Stimulated activated CD4-positive, alpha-beta T cell treated with anti-CD3 and anti-CD28 coated beads, Interleukin-15, amount 100 ng/mL, for 1 hour (primary cell): ENCODE data around the gene NTSR1.

ENCODE experiments used
- DNase-seq, 2 donors: peaks; one replicate each; pipeline ENCODE4 v3.0.0-alpha.2; 2020; ENCODE audit warnings: low read depth in 1 of 2, low spot score in 1 of 2

NTSR1 gene

DNA sequence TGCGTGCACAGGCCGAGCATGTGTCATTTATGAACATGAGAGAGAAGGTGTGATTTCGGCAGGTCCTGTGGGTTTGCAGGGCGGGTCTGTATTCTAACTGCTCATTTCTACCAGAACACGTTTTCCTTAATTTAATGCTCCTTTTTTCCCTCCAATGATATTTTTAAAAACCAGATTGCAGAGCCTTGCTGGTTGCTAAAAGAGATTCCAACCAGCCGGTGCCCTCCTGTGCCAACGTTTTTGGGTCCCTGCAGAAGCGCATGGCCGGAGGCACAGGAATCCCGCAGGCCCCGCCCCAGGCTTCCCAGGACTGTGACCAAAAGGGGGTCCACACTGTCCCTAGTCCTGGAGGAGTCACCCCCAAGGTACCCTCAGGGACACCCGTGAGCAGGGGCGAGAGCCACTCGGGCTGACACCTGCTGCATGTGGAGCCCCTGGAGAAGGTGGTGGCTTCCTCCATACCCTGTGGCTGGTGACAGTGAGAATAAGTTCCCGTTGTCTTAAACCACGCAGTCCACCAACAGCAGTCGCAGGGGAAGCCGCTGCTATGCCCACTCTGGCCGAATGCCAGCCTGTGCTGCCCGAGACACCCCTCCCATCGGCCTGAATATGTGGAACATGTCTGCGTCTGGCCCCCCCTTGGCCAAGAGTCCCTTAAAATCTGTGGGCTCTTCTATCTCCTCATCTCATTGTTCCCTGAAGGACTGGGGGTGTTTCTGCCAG lies 15.7 kb upstream of the NTSR1 start:
- no peak for DNase-seq

DNA sequence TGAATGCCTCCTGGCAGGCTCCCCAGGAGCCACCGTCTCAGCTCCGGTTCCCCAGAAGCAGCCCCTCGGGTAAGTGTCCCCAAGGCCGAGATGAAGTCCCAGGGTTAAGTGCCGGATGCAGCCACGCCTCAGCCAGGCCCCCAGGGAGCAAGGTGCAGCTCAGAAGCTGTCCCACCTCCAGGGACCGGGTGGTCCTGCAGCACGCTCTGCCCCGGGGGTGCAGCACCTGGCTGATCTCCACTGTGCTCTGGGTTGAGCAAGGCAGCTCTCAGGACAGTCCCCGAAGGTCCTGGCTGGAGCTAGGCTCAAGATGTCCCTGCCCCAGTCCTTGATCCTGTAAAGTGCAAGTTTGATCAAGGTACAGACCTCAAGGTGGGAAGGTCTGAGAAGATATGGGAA lies 15.1 kb upstream of the NTSR1 start:
- DNase-seq: no peak

DNA sequence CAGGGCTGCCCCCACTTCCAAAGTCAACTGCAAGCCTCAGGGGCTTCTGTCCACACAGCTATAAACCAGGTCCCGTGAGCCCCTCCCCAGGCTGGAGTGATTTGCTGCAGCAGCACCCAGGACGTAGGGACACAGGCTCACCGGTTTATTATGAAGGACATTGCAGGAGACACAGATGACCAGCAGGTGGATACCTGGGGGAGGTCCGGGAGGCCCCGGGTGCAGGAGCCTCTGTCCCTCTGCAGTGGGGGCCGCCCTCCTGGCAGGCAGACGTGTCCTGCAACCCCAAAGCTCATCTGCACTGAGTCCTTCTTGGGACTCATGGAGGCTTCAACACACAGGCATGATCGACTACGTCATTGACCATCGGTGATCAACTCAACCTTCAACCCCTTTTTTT lies 14.5 kb upstream of the NTSR1 start:
- DNase-seq: no peak

DNA sequence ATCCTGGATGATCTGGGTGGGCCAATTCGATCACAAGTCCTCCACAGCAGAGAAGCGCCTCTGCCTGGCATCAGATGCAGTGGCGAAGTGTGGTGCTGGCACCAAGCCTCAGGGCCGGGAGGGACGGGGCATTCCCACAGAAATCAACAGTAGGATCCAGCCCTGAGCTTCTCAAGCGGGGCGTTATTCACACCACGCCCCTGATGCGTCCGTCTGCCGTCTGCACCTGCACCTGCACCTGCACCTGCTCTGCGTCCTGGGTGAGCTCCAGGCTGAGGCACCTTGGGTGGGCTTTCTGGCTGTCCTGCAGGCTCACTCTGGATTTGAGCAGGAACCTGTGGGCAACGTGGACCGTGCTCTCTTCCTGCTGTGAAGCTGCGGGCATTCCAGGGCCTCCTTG lies 13.8 kb upstream of the NTSR1 start:
- no peak for DNase-seq

DNA sequence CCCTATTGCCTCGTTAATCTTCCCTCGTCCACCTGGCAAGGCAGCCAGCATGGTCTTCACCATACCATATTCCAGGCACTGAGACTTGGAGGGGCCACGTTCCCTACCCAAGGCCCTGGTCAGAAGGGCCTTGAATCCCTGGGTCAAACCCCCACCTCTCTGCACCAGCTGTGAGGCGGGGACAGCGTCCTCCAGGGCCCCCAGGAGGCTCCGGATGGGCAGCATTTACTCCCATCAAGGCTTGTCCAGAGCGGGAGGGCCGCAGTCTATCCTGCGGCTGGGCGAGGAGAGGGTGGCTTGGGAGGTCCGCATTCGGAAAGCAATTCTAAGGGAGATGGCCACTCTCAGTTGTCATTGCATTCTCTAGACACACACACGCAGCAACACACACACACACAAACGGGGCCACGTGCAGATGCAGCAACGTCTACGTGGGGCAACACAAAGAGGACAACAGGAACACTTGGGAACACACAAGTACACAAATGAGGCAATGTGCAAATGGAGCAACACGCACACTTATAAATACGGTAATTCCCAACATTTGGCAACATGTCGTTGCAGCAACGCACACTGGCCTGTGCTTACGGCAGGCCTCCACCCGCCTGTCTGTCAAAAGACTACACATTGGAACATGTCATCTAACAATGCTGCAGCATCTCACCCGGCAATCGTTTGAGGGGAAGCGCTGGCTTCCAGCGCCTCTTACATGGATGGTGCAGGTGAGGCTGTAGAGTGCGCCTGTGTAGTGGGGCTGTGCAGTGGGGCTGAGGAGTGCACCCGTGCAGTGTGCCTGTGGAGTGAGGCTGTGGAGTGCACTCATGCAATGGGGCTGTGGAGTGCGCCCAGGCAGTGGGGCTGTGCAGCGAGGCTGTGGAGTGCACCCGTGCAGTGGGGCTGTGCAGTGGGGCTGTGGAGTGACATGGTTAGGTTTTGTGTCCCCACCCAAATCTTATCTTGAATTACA lies 12.9 kb upstream of the NTSR1 start:
- no peak for DNase-seq

DNA sequence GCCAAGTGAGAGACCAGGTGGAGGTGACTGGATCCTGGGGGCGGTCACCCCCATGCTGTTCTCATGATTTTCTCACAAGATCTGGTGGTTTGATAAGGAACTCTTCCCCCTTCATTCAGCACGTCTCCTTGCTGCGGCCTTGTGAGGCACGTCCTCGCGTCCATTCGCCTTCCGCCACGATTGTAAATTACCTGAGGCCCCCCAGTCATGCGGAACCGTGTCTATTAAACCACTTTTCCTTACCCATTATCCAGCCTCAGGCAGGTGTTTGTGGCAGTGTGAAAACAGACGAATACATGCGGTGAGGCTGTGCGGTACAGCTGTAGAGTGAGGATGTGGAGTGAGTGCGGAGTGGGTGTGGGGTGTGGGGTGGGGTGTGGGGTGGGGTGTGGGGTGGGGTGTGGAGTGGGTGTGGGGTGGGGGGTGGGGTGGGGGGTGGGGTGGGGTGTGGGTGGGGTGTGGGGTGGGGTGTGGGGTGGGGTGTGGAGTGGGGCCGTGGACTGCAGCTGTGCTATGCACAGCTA lies 12.1 kb upstream of the NTSR1 start:
- no peak for DNase-seq

DNA sequence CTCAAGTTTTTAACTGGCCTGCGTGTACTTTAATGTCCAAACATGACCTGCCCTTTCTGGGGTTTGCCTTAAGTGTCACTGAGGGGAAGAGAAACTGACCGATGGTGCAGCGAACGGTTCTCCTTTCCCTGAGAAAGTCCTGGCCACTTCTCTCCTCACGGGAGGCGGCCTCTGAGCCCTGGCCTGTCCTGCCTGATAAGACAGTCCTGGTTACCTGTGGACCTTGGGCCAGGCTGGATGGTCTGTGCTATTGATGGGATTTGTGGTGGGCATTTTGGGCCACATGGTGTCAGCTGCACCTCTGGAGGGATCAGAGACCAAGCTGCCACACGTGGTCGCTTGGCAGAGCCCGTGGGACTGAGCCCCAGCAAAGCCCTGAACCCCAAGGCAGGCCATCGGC lies 11.6 kb upstream of the NTSR1 start:
- no peak for DNase-seq

DNA sequence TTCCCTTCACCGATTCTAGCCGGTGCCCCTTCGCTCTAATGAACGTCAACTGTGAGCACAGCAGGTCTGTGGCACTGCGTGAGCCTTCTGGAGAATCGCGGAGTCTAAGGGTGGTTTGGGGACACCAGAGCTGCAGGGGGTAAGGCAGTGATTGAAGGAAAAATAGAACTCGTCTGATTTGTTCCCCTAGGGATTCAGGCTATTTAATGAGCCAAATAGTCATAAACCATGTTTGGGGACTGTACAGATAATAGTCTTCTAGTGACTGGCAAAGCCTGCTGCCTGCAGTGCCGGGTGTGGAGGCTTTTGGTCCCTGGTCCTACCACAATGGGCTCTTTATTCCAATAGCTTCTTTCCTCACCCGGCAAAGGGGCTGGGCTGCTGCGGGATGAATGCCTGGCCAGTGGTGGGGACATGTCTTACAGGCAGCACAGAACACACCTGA lies 11.1 kb upstream of the NTSR1 start:
- no peak for DNase-seq

DNA sequence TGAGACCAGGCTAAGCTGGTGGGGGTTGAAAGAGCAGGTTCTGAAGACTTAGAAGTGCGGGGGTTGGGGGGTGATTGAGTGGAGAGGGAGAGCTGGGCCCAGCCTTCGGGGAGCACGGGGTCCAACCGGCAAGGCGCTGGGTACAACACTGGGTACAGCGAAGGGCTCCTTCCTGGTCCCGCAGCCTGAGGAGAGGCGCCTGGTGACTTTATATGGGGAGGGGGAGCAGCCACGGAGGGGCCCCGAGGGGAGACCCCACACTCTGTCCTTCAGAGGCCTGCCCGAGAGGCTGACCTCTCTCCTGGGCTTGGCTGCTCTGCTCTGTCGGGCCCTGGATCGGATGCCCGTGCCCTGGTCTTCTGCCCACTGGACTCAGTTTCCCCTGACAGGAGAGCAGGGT lies 10.4 kb upstream of the NTSR1 start:
- no peak for DNase-seq

DNA sequence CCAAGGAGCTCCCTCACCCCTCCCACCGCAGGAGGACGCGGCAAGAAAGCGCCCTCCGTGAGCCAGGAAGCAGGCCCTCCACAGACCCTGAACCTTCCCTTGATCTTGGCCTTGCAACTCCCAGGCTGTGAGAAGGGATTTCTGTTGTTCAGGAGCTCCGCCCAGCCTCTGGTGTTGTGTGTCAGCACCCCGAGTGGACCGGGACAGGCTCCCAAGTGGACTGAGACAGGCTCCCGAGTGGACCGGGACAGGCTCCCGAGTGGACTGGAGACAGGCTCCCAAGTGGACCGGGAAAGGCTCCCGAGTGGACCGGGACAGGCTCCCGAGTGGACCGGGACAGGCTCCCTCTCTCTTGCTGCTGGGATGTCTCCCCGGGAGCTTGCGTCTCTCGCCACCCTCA lies 9.3 kb upstream of the NTSR1 start:
- no peak for DNase-seq

DNA sequence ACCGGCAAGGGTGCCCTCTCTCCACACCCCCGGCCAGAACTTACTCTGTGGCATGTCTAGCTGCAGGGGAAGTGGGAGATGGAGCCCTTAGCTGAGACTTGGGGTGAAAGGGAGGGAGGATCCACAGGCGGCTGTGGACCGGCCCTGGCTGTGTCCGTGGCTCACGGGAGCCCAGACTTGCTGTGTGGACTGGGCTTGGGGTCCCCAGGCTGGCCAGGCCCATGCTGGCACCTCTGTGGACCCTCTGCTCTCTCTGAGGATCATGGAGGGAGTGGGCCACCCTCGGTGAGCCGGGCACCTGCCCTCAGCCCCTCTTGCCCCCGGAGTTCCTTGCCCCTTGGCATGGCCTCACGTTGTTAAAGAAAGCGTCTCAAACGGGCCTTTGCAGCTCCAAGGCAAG lies 8.9 kb upstream of the NTSR1 start:
- DNase-seq: no peak

DNA sequence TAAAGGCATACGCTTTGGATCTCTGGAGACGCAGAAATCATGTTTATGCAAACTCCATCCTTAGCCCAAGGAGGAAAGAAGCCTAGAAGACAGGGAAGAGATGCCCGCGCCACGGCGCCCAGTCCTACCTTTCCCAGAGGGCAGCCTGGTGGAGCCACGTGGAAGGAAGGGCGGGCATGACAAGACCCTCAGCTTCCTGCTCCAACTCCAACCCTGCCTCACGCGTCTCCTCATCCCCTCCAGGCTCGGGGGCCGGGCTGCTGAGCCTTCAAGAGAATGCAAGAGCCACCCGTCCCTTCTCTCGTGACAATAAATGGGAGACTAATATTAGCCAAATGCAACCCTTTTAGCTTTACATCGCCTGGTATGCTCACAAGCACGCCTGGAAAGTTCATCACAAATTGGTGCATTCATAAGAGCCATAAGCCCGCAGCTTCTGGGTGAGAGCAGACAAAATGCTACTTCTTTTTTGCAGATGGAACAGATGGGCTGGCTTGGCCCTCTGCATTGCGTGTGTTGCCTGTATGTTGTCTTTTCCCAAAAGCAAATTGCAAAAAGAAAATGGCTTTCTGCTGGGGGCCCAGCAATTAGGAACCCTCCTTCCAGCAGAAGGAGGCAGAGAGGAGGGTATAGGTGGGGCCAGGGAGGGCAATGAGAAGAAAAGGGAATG lies 8.2 kb upstream of the NTSR1 start:
- DNase-seq: no peak

DNA sequence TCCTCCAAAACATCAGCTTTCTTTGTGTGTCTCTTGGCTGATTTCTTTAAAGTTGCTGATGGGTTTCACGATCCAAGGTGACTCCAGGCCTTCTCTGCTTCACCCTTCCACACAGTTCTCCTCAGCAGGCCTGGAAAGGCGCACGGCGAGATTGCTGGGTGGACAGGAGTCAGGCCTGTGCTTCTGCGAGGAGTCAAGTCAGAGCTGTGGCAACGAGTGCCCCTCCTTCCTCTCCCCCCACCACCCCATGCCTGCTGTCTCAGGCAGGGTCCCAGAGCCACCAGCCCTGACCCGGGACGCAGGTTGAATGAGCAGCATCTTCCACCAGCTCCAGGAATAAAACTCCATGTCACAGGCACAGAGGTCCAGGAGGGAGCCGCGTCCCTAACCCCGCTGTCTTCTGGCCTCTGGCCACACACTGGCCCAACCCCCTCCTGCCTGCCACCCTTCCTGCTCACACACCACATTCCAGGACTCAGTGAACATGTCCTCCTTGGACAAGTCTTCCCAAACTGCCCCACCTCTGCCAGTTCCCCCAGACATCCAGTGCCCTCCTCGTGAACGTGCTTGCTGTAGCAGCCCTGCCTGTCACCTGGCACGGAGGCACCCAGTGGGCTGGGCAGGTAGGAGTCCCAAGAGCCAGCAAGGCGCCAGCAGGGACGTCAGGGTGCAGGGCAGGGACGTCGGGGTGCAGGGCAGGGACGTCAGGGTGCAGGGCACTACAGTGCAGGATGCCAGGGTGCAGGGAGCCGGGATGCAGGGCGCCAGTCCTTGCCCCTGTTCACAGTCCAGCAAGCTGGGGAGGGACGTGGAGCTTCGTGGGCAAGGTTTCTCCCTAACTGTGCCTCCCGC lies 7.2 kb upstream of the NTSR1 start:
- DNase-seq: no peak

DNA sequence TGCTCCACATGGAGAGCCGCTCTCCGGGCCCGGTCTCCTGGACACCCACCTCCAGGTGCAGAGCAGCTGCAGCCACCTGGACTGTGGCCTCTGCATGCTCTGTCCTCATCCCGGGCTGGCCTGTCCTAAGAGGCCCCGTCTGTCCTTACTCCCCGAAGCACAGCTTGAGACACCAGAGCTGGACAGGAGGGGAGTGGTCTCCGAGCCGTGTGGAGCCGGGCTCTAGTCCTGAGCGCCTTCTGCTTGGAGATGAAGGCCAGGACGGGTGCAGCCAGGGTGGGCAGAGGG lies 6.7 kb upstream of the NTSR1 start:
- no peak for DNase-seq

DNA sequence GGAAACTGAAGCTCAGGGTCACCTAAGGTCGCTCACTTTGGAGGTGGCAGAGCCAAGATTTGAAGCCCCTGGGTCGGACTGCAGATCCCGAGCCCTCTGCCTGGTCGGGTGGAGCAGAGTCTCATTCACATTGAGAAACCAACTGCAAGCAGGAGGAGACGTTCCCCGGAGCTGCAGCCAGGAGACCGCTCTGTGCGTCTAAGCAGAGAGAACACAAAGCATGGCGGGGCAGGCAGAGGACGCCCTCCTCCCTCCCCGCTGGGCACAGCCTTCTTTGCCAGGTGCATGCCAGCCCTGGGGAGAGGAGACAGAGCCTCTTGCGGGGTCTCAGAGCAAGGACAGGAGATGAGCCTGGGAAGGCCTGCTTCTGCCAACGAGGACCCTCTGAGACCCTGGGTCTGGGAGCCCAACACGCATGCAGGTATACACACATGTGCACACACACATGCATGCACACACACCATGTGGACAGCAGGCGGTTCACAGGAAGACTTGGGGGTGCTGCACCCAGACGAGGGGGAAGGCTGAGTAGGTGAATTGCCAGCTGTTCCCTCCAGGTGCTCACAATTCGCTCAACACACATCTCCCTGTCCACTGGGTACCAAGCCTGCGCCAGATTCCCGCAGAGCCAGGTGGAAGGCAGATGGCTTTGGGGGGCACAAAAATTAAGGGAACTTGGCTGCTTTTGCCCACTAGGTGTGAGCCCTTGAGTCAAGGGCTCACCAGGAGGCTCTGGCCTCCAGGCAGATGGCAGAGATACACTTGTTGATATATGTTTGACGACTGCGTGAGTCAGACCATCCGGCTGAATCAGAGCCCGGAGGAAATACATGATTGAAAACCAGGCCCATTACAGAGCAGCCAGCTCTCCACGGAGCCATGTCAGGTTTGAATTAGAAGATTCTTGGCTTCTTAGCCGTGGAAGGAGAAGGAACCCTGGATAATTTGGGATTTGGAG lies 5.5 kb upstream of the NTSR1 start:
- DNase-seq: no peak

DNA sequence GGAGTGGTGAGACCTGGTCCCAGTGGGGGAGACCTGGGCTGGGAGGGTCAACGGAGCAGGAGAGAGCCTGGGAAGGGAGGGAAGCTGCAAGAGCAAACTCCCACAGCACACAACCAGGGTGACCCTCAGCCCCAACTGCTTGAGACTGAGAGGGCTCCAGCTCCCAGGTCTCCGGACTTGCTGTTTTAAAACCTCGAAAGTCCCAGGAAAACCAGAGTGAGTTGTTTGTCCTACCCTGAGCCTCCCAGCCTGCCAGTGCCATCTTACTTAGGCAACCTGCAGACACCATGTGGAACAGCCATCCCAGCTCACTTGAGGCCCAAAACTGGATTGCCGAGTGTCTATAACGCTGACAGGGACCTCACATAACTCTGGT lies 4.8 kb upstream of the NTSR1 start:
- DNase-seq: no peak

DNA sequence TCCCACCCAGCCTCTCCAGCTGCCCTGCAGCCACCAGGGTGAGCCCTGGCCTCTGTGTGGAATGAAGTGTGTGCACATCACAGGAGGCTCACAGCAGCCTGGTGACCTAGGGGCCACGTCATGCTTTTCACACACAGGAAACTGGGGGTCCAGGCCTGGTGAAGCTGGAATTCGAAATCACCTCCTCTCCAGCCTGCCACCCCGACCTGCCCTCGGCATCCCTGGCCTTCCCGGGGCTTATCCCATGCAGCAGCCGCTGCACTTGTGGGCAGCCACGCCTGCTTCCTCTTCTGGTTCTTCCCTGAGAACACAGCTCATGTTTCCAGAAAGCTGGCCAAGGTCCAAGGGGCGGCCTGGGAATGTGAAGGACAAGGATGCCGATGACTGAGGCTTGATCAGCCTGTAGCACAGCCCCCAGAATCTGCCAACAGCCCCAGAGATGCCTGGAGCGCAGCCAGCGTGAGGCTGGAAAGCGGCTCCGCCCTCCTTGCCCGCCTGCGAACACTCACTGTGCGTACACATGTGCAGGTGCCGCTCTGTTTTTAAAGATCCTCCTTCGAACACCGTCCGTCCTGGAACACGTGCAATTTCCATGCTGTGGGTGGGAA lies 4.2 kb upstream of the NTSR1 start:
- no peak for DNase-seq

DNA sequence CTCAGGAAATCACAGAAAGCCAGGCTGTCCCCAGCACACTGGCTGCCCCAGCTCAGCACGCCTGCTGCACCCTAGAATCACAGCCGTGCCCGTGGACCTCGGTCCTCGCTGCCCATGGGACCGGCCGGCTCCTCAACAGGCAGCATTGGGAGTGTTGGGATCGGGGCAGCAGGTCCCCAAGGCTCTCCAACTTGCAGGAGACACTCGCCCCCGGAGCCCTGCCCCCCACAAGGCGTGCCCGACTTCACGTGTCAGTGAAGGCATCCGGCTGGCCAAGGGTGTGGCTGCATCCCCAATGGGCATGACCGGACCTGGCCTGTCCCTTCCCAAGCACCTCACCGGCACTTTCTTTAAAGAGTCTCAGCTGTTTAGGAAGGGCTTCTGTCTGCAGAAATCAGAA lies 3.0 kb upstream of the NTSR1 start:
- no peak for DNase-seq

DNA sequence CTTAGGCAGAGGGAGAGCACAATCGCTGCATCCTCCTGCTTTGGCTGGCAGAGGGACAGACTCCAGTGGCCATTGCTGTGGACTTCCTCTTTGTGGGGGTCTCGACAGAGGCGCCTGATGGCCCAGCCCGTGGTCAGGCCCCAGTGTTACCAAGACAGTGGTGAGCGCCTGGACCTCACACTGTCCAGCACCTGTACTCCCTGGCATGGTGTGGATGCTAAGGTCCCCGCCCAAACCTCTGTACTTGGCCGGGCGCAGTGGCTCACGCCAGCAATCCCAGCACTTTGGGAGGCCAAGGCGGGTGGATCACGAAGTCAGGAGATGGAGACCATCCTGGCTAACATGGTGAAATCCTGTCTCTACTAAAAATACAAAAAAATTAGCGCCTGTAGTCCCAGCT lies 2.3 kb upstream of the NTSR1 start:
- DNase-seq: no peak

DNA sequence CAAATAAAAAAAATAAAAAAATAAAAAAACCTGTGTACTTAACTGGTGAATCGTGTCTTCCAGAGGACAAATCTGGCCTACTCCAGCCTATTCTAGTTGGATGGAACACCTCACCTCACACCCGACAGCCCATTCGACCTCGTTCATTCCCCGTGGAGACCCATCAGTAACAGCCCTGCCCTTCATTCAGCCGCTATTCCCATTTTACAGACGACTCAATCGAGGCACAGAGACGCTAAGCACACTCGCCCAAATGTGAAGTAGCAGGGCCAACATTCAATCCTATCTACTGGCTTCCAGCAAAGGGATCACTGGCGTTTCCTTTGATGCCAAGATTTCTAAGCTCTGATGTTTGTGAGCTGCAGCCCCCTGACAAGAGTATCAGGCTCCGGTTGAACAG lies 1.8 kb upstream of the NTSR1 start:
- DNase-seq: no peak
